ENCODE measurements around the gene ANKRD23.

The ANKRD23 gene

DNA sequence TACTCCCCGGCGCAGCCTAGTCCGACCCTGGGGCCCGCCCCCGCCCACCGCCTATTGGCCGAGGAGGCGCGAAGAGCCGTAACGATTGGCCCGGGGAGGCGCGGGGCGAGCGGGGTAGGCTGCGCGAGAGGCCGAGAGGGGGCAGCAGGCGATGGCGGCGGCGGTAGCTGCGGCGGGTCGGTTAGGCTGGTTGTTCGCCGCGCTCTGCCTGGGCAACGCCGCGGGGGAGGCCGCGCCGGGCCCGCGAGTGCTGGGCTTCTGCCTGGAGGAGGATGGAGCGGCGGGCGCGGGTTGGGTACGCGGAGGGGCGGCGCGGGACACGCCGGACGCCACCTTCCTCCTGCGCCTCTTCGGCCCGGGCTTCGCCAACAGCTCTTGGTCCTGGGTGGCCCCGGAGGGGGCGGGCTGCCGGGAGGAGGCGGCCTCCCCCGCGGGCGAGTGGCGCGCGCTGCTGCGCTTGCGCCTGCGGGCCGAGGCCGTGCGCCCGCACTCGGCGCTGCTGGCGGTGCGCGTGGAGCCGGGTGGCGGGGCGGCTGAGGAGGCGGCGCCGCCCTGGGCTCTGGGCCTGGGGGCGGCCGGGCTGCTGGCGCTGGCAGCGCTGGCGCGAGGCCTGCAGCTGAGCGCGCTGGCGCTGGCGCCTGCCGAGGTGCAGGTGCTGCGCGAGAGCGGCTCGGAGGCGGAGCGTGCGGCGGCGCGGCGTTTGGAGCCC, 27.5 kb downstream of the ANKRD23 start, which contains the start of gene CNNM3:
CNNM3 (plus strand) TSS at position 142 of the 709 bp plus-strand sequence; CDS start at position 152, 10 bp downstream.
- Histone ChIP-seq H3K4me3 (ENCODE audit: low read length) (peak within 1 kb of the TSS; percentile 85), H2AFZ (ENCODE audit: low read depth, low read length) (peak within 1 kb of the TSS; percentile 91), H3K79me2 (ENCODE audit: low read length) (peaks cover 26% of the 10 kb centered on the region), H3K4me1 (ENCODE audit: low read length) (peaks cover 13% of the 10 kb centered on the region), H3K27me3 (ENCODE audit: low read depth, low read length) (no peaks in the 10 kb centered on the region), H3K9ac (ENCODE audit: low read length) (peak within 1 kb of the TSS; percentile 78), H4K20me1 (ENCODE audit: insufficient read depth, low read length) (peaks cover 20% of the 10 kb centered on the region; the same call in 1 of the 2 replicates), H3K27ac (ENCODE audit: low read length) (peak within 1 kb of the TSS; percentile 70), H3K36me3 (replicated peaks; ENCODE audit: low read depth, low read length) (peaks cover 4% of the 10 kb centered on the region), H3K4me2 (ENCODE audit: low read length) (peak within 1 kb of the TSS; percentile 96), H3K9me3 (ENCODE audit: insufficient read depth, low read length) (no peaks in the 10 kb centered on the region)
- TF ChIP-seq, protein P1, sequence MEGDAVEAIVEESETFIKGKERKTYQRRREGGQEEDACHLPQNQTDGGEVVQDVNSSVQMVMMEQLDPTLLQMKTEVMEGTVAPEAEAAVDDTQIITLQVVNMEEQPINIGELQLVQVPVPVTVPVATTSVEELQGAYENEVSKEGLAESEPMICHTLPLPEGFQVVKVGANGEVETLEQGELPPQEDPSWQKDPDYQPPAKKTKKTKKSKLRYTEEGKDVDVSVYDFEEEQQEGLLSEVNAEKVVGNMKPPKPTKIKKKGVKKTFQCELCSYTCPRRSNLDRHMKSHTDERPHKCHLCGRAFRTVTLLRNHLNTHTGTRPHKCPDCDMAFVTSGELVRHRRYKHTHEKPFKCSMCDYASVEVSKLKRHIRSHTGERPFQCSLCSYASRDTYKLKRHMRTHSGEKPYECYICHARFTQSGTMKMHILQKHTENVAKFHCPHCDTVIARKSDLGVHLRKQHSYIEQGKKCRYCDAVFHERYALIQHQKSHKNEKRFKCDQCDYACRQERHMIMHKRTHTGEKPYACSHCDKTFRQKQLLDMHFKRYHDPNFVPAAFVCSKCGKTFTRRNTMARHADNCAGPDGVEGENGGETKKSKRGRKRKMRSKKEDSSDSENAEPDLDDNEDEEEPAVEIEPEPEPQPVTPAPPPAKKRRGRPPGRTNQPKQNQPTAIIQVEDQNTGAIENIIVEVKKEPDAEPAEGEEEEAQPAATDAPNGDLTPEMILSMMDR (IDR thresholded peaks at IDR 0.05; ENCODE audit: low read depth, low read length) = peak; percentile 36
- TF ChIP-seq EZH2phosphoT487 (IDR thresholded peaks at IDR 0.05; ENCODE audit: low read depth) = no peak

DNA sequence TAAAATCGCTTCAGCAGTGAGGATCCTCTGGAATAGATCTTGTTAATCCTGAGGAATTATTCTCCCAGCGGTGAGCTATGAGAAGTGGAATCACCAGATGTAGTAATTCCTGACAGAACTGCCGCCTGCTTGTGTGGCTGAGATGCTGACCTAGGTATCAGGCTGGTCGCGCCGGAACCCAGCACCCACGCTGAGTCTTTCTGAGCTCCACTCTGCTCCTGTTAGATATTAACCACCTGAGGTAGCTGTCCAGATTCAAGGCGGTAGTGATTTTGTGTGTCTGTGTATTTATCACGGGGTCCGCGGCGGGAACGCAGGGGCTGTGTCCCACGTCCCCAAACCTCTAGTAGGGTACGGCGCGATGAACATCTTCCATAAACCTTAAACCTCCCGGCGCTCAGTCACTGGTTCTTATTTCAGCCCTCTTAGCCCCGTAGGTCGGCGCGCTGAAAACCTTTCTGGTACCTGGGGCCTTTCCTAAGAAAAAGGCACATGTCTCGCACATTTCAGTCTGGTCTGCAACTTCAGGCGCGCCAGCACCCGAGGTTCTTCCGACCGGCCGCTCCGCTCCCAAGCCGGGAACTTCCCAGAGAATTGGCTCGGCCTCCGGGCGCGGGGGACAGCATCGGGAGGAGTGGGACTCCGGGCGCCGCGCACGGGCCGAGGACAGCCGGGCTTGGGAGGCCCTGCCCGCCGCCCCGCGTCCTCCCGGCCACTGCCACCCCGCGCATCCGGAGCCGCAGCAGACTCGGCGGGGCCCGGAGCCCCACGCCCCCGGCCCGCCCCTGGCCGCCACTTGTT, 28.3 kb downstream of the ANKRD23 start:
- H3K27ac ChIP-seq (ENCODE audit: low read length) = no peak overlapping the region
- H3K36me3 ChIP-seq (replicated peaks; ENCODE audit: low read depth, low read length) = peaks cover 4% of the 10 kb centered on the region
- peaks cover 13% of the 10 kb centered on the region for H3K4me1 ChIP-seq (ENCODE audit: low read length)
- H3K9me3 ChIP-seq (ENCODE audit: insufficient read depth, low read length) = no peaks in the 10 kb centered on the region
- no peaks in the 10 kb centered on the region for H3K27me3 ChIP-seq (ENCODE audit: low read depth, low read length)
- H2AFZ ChIP-seq (ENCODE audit: low read depth, low read length) = peak overlapping the region; percentile 91
- H3K4me2 ChIP-seq (ENCODE audit: low read length) = peak overlapping the region; percentile 96
- no peak for TF ChIP-seq EZH2phosphoT487 (IDR thresholded peaks at IDR 0.05; ENCODE audit: low read depth)
- TF ChIP-seq, protein P1 (IDR thresholded peaks at IDR 0.05; ENCODE audit: low read depth, low read length) = no peak
- H4K20me1 ChIP-seq (ENCODE audit: insufficient read depth, low read length) = peaks cover 20% of the 10 kb centered on the region; the same call in 1 of the 2 replicates
- peak overlapping the region; percentile 64 for H3K9ac ChIP-seq (ENCODE audit: low read length)
- peak overlapping the region; percentile 85 for H3K4me3 ChIP-seq (ENCODE audit: low read length)
- H3K79me2 ChIP-seq (ENCODE audit: low read length) = peaks cover 22% of the 10 kb centered on the region

DNA sequence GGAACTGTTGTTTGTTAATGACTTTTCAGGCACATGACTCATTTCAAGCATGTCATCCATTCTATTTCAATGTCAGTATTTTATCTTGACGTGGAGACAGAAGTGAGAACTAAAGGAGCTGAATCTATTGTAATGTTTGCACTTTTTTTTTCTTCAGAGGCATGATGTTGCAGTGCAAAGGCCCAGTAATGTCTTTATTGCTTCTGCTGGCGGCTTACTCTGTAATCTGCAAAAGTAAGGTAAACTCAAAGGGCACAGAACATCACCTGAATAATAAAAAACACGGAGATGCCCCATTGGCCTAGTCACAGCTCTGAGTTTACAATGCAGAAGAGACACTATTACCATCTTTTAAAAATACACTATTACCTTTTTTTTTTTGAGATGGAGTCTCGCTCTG, 30.2 kb downstream of the ANKRD23 start:
- Histone ChIP-seq H3K36me3 (replicated peaks; ENCODE audit: low read depth, low read length) (peaks cover 4% of the 10 kb centered on the region), H2AFZ (ENCODE audit: low read depth, low read length) (no peak overlapping the region), H3K4me2 (ENCODE audit: low read length) (no peak overlapping the region), H3K79me2 (ENCODE audit: low read length) (peaks cover 17% of the 10 kb centered on the region), H3K27me3 (ENCODE audit: low read depth, low read length) (no peaks in the 10 kb centered on the region), H3K4me1 (ENCODE audit: low read length) (peaks cover 13% of the 10 kb centered on the region), H4K20me1 (ENCODE audit: insufficient read depth, low read length) (peaks cover 8% of the 10 kb centered on the region; the same call in 1 of the 2 replicates), H3K27ac (ENCODE audit: low read length) (no peak overlapping the region), H3K9ac (ENCODE audit: low read length) (no peak overlapping the region), H3K4me3 (ENCODE audit: low read length) (no peak overlapping the region), H3K9me3 (ENCODE audit: insufficient read depth, low read length) (no peaks in the 10 kb centered on the region)
- TF ChIP-seq EZH2phosphoT487 (IDR thresholded peaks at IDR 0.05; ENCODE audit: low read depth) = no peak
- TF ChIP-seq, protein P1 (IDR thresholded peaks at IDR 0.05; ENCODE audit: low read depth, low read length) = no peak

DNA sequence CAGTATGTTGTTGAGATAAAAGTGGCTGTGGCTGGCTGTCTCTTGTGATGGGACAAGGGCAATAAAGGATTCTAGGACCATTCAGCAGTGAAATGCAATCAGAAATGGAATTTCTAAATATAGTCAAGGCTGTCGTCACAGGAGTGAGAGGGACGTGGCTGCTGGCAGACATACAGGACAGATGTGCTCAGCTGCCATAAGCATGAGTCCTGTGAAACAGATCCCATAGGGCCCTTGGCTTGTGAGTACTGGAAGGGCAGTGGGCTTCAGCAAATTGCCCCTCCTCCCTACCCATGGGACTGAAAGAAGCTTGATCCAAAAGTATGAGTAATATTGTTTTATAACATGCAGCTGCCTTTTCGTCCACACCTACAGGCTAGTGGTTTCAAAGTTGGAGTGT, 31.9 kb downstream of the ANKRD23 start:
- Histone ChIP-seq H3K27ac (ENCODE audit: low read length) (no peak overlapping the region), H3K4me2 (ENCODE audit: low read length) (no peak overlapping the region)

More for the DNA sequence above, 31.9 kb downstream of the ANKRD23 start:
- Histone ChIP-seq H2AFZ (ENCODE audit: low read depth, low read length) (no peak overlapping the region), H3K4me3 (ENCODE audit: low read length) (no peak overlapping the region), H3K79me2 (ENCODE audit: low read length) (peaks cover under 1% of the 10 kb centered on the region), H3K9ac (ENCODE audit: low read length) (no peak overlapping the region), H4K20me1 (ENCODE audit: insufficient read depth, low read length) (no peaks in the 10 kb centered on the region), H3K4me1 (ENCODE audit: low read length) (peaks cover 5% of the 10 kb centered on the region; the same call in 1 of the 2 replicates), H3K27me3 (ENCODE audit: low read depth, low read length) (no peaks in the 10 kb centered on the region), H3K36me3 (replicated peaks; ENCODE audit: low read depth, low read length) (no peaks in the 10 kb centered on the region), H3K9me3 (ENCODE audit: insufficient read depth, low read length) (no peaks in the 10 kb centered on the region)
- TF ChIP-seq EZH2phosphoT487 (IDR thresholded peaks at IDR 0.05; ENCODE audit: low read depth) = no peak
- TF ChIP-seq, protein P1 (IDR thresholded peaks at IDR 0.05; ENCODE audit: low read depth, low read length) = no peak
